Neural progenitor cell (in vitro differentiated cells): ENCODE measurements around the gene PGM2.

ENCODE experiments used
- CTCF ChIP-seq: fragments of 200-600 bp; sonication (generic); IDR thresholded peaks from 2 replicates; pipeline ENCODE4 v1.5.1; 2017; ENCODE audit warnings: antibody characterized with exemption, mild to moderate bottlenecking
- EZH2 ChIP-seq: fragments of 200-600 bp; sonication (generic); IDR thresholded peaks from 2 replicates; pipeline ENCODE4 v1.6.1; 2017; ENCODE audit warnings: antibody characterized with exemption, mild to moderate bottlenecking, moderate library complexity

GRCh38 chr4:37903901-37904300 lies 77.4 kb downstream of the PGM2 start:
- no peak for TF ChIP-seq CTCF
- TF ChIP-seq EZH2: no peak
